ENCODE results near the gene GIT2. TPM values are rescaled to one million over a fixed set of nuclear protein-coding genes. Genes with fewer than 3 reads are reported as not detected.
A peak's percentile ranks its signal among the peaks of the same experiment; 100 is the strongest.

GIT2 gene
- total and polyA plus RNA-seq, 10 of the 15 experiments (the other 5 are each of a cell fraction or from before 2014, with no cell fraction given) = 9.1 to 49.9 (median 43.9) TPM

GRCh38 chr12:110012659-110013058 lies 16.5 kb upstream of the GIT2 start:
- ChIA-PET SMC1A (ENCODE audit: uncharacterized antibody, unreplicated experiment) (interaction anchor here (0.9 to 4.3 kb wide), 9 partner anchors 10 to 130 kb away, joined by 3 to 32 read pairs (median 6); partner anchors contain the start of genes ANKRD13A and GIT2), POLR2A (interaction anchor here (0.8 to 5.1 kb wide), 5 partner anchors 10 to 67 kb away, joined by 3 to 40 read pairs (median 10); partner anchors contain the start of genes ANKRD13A and GIT2), RAD21 (ENCODE audit: unreplicated experiment) (interaction anchor here (1.7 to 3.2 kb wide), 4 partner anchors 8 to 18 kb away, joined by 7 to 31 read pairs (median 10); partner anchors contain the start of genes ANKRD13A and GIT2), CTCF (interaction anchor here (0.6 to 3.0 kb wide), 5 partner anchors 9 to 232 kb away, joined by 3 to 14 read pairs (median 4); partner anchors contain the start of gene ANKRD13A)
- TF ChIP-seq NR2C1 (IDR thresholded peaks at IDR 0.05) (no peak), EGR1 (IDR thresholded peaks at IDR 0.05; ENCODE audit: borderline replicate concordance in 1 of 2, low read depth in 2 of 2, low read length in 2 of 2) (no peak), POLR2A (IDR thresholded peaks at IDR 0.05; ENCODE audit: low read depth, low read length) (no peak), MYC (IDR thresholded peaks at IDR 0.05; ENCODE audit: insufficient read depth, insufficient read length, insufficient replicate concordance, low read length, severe bottlenecking) (no peak), TCF3 (IDR thresholded peaks at IDR 0.05; ENCODE audit: borderline replicate concordance, insufficient read depth, low read depth, low read length) (no peak), EZH2 (IDR thresholded peaks at IDR 0.05; ENCODE audit: borderline replicate concordance, control insufficient read depth, low read depth, low read length) (no peak)
- DNase-seq (ENCODE audit: low read depth, low spot score) (no peak), FAIRE-seq (no peak), ATAC-seq (no peak)
- no peak overlapping the region for H3K9ac ChIP-seq (ENCODE audit: control insufficient read depth, insufficient read depth, low read length)
- H3K4me1 ChIP-seq (ENCODE audit: control insufficient read depth, insufficient read depth, low read length) = peaks cover 40% of the 10 kb centered on the region
- H3K27ac ChIP-seq (ENCODE audit: control insufficient read depth, insufficient read depth) = peak overlapping the region; percentile 83
- peaks cover 35% of the 10 kb centered on the region for H3K79me2 ChIP-seq (ENCODE audit: control insufficient read depth, insufficient read depth, low read length)
- intact Hi-C loops (cut with micrococcal nuclease; ENCODE audit: unreplicated experiment) (no loop called here), in situ Hi-C loops (cut with MboI) (no loop called here)
- BruUV-seq (replicated peaks) = no TSS peak
- H4K20me1 ChIP-seq (ENCODE audit: control insufficient read depth, insufficient read depth) = no peaks in the 10 kb centered on the region
- H3K27me3 ChIP-seq (replicated peaks in 1 of 2; ENCODE audit: control insufficient read depth in 2 of 2, insufficient read depth in 2 of 2, low read length in 1 of 2) = no peaks in the 10 kb centered on the region
- peak overlapping the region; percentile 58; the same call in 1 of the 2 replicates for H3K4me3 ChIP-seq
- WGBS (ENCODE audit: insufficient coverage, insufficient replicate concordance, low lambda C conversion rate, missing lambda C conversion rate) = 54% methylated on average over 4 of the region's 4 CpGs
- H3K9me3 ChIP-seq (replicated peaks; ENCODE audit: control insufficient read depth, insufficient read depth, low read length) = no peaks in the 10 kb centered on the region
- peaks cover 1 to 30% of the 10 kb centered on the region in 2 experiments for H3K36me3 ChIP-seq (ENCODE audit: control insufficient read depth in 2 of 2, insufficient read depth in 2 of 2, low read length in 1 of 2)
- no peak overlapping the region; the same call in 1 of the 2 replicates for H2AFZ ChIP-seq (ENCODE audit: control insufficient read depth, low read depth, low read length)
- peak overlapping the region; percentile 91 for H3K4me2 ChIP-seq (ENCODE audit: control insufficient read depth, insufficient read depth)
